MCF 10A (cell line): ENCODE measurements around the gene CEP19. TPM values are rescaled to one million over a fixed set of nuclear protein-coding genes. Genes with fewer than 3 reads are reported as not detected.

Experiments used
- BruUV-seq: library from RNA; stranded (reverse); fragments of 400-500 nt; replicated peaks from 2 replicates; lab custom pipeline; 2021; lab: Mats Ljungman, UMichigan
- CTCF ChIA-PET: fragments of 300-600 bp; sonication (Branson Sonifier 250); formaldehyde crosslinking; extraction: SDS; loops from one replicate; lab custom pipeline; 2021; ENCODE audit warnings: antibody characterized with exemption, inconsistent platforms; lab: Yijun Ruan, JAX
- POLR2A ChIA-PET: fragments of 300-600, 350-650 bp; sonication (Branson Sonifier 250); formaldehyde crosslinking; extraction: SDS; loops from one replicate; lab custom pipeline; 2020; ENCODE audit warnings: antibody characterized with exemption, inconsistent platforms; lab: Yijun Ruan, JAX
- DNase-seq: peaks from one replicate; pipeline ENCODE4 v3.0.0-alpha.2; 2018; ENCODE audit not compliant: unreplicated experiment
- H3K27ac Mint-ChIP-seq: one replicate; pipeline ENCODE4 v1.8.0; 2022; ENCODE audit warnings: mild to moderate bottlenecking, low read depth, mixed read lengths; ENCODE audit not compliant: unreplicated experiment
- H3K27me3 Mint-ChIP-seq: one replicate; pipeline ENCODE4 v1.8.0; 2022; ENCODE audit warnings: mixed read lengths; ENCODE audit not compliant: insufficient read depth, unreplicated experiment
- H3K36me3 Mint-ChIP-seq: one replicate; pipeline ENCODE4 v1.8.0; 2022; ENCODE audit warnings: mild to moderate bottlenecking, moderate library complexity, mixed read lengths; ENCODE audit not compliant: insufficient read depth, unreplicated experiment
- H3K4me1 Mint-ChIP-seq: one replicate; pipeline ENCODE4 v1.8.0; 2022; ENCODE audit warnings: mixed read lengths; ENCODE audit not compliant: insufficient read depth, unreplicated experiment
- H3K4me3 Mint-ChIP-seq: one replicate; pipeline ENCODE4 v1.8.0; 2022; ENCODE audit warnings: mild to moderate bottlenecking, moderate library complexity, mixed read lengths; ENCODE audit not compliant: unreplicated experiment
- H3K9me3 Mint-ChIP-seq: one replicate; pipeline ENCODE4 v1.8.0; 2022; ENCODE audit warnings: mixed read lengths; ENCODE audit not compliant: unreplicated experiment
- CTCF ChIP-seq: fragments of 200-600 bp; IDR thresholded peaks from one replicate; pipeline ENCODE4 v1.8.0; 2022; ENCODE audit warnings: antibody characterized with exemption, mild to moderate bottlenecking; ENCODE audit not compliant: unreplicated experiment
- intact Hi-C: fragments of 100-400 bp; cut with micrococcal nuclease; formaldehyde crosslinking; loops from 2 replicates; pipeline ENCODE4 v1.14.1; 2022
- total RNA-seq: library from RNA; stranded (reverse); gene quantifications from 2 replicates; pipeline ENCODE4 v1.2.3, GENCODE V29; 2022

The CEP19 gene
- total RNA-seq, 1 experiment from 2014 or later: 1.8 TPM

- BruUV-seq: no TSS peak
- ChIA-PET CTCF (interaction anchor here (0.7 to 3.5 kb wide), 5 partner anchors 10 to 98 kb away, joined by 3 to 14 read pairs (median 3); no protein-coding TSS in a partner anchor), POLR2A (interaction anchor here (0.6 to 1.0 kb wide), 3 partner anchors 86 to 682 kb away, joined by 3 read pairs; partner anchors contain the start of genes FBXO45 and WDR53)
- intact Hi-C loops: no loop called here
- no peak overlapping the region for H3K27ac Mint-ChIP-seq
- no peaks in the 10 kb centered on the region for H3K27me3 Mint-ChIP-seq
- H3K36me3 Mint-ChIP-seq: no peaks in the 10 kb centered on the region
- no peaks in the 10 kb centered on the region for H3K9me3 Mint-ChIP-seq
- peaks cover 5% of the 10 kb centered on the region for H3K4me1 Mint-ChIP-seq
- no peak for TF ChIP-seq CTCF
- no peak overlapping the region for H3K4me3 Mint-ChIP-seq
- DNase-seq: no peak
Measured at GRCh38 chr3:196707566-196707965, 4.5 kb downstream of the CEP19 start.

- no peak for TF ChIP-seq CTCF
- TSS peak; percentile 43 for BruUV-seq
- no peaks in the 10 kb centered on the region for H3K27me3 Mint-ChIP-seq
- no peaks in the 10 kb centered on the region for H3K36me3 Mint-ChIP-seq
- CTCF ChIA-PET: interaction anchor here (3.5 kb wide), 1 partner anchor 97 kb away, joined by 14 read pairs; no protein-coding TSS in a partner anchor
- no peak overlapping the region for H3K4me3 Mint-ChIP-seq
- POLR2A ChIA-PET: interaction anchor here (0.7 kb wide), 1 partner anchor 147 kb away, joined by 3 read pairs; no protein-coding TSS in a partner anchor
- H3K4me1 Mint-ChIP-seq: peaks cover 4% of the 10 kb centered on the region
- no peaks in the 10 kb centered on the region for H3K9me3 Mint-ChIP-seq
- intact Hi-C loops: no loop called here
- no peak overlapping the region for H3K27ac Mint-ChIP-seq
- DNase-seq: no peak
Measured at GRCh38 chr3:196706731-196707130, 5.3 kb downstream of the CEP19 start.

- H3K27ac Mint-ChIP-seq: no peak overlapping the region
- no peak overlapping the region for H3K4me3 Mint-ChIP-seq
- BruUV-seq: no TSS peak
- DNase-seq: no peak
- no peaks in the 10 kb centered on the region for H3K9me3 Mint-ChIP-seq
- H3K27me3 Mint-ChIP-seq: no peaks in the 10 kb centered on the region
- no peak for TF ChIP-seq CTCF
- H3K4me1 Mint-ChIP-seq: peaks cover under 1% of the 10 kb centered on the region
- ChIA-PET POLR2A (no interaction called here), CTCF (interaction anchor here (0.8 to 1.0 kb wide), 2 partner anchors 9 to 130 kb away, joined by 3 to 5 read pairs; no protein-coding TSS in a partner anchor)
- intact Hi-C loops: no loop called here
- no peaks in the 10 kb centered on the region for H3K36me3 Mint-ChIP-seq
Measured at GRCh38 chr3:196706327-196706726, 5.7 kb downstream of the CEP19 start.

- Mint-ChIP-seq H3K27me3 (no peaks in the 10 kb centered on the region), H3K4me1 (no peaks in the 10 kb centered on the region), H3K9me3 (no peaks in the 10 kb centered on the region), H3K36me3 (peaks cover 5% of the 10 kb centered on the region), H3K27ac (no peak overlapping the region), H3K4me3 (no peak overlapping the region)
- TF ChIP-seq CTCF: no peak
- ChIA-PET POLR2A (interaction anchor here (0.7 kb wide), 1 partner anchor 124 kb away, joined by 3 read pairs; no protein-coding TSS in a partner anchor), CTCF (interaction anchor here (1.0 kb wide), 1 partner anchor 92 kb away, joined by 4 read pairs; no protein-coding TSS in a partner anchor)
- no TSS peak for BruUV-seq
- intact Hi-C loops: no loop called here
- no peak for DNase-seq
Measured at GRCh38 chr3:196700801-196701200, 11.2 kb downstream of the CEP19 start.
